ENCODE results near the gene CENPM. TPM values are rescaled to one million over a fixed set of nuclear protein-coding genes. Genes with fewer than 3 reads are reported as not detected.

The CENPM gene
- total and polyA plus RNA-seq, 9 of the 15 experiments (the other 6 are each of a cell fraction or from before 2014, with no cell fraction given): 11.3 to 67.7 (median 32.3) TPM

DNA sequence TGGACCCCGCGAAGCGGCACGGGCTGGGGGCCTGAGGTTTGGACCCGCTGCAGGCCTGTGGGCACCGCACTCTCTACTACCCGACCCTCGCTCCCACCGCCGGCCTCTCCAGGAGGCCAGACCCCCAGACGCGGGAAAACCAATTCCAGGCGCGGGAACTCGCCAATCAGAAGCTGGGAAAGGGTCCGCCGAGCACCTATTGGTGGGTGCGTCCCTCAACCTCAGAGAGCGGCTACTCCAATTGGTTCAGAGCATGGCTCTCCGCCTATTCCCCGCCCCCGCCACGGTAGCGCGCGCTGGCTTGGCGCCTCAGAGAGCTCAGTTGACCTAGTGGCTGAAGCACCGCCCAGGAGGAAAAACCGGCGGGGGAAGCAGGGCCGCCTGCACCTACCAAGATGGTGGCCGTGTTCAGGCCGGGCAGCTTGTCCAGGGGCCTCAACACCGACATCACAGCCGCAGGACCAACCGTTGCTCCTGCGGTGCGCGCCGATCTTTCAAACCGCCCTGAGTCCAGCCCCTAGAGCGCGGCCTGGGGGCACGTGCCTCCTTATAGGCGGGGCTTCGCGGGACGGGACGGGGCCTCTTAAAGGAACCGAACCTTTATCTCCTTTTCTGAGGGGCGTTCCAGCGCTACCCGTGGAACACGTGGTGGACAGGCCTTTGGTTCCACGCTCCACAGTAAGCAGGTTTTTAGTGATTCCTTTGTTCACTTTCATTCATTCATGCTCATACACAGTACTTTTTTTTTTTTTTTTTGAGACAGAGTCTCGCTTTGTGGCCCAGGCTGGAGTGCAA lies at the start of gene CENPM (continued):
- no peak for TF ChIP-seq POLR2B (IDR thresholded peaks at IDR 0.05; ENCODE audit: low read depth, partially characterized antibody)
- TF ChIP-seq, protein P1, sequence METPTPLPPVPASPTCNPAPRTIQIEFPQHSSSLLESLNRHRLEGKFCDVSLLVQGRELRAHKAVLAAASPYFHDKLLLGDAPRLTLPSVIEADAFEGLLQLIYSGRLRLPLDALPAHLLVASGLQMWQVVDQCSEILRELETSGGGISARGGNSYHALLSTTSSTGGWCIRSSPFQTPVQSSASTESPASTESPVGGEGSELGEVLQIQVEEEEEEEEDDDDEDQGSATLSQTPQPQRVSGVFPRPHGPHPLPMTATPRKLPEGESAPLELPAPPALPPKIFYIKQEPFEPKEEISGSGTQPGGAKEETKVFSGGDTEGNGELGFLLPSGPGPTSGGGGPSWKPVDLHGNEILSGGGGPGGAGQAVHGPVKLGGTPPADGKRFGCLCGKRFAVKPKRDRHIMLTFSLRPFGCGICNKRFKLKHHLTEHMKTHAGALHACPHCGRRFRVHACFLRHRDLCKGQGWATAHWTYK (CRISPR knock-in tag; IDR thresholded peaks at IDR 0.05): peak; percentile 22; the same call in 1 of the 2 replicates
- TF ChIP-seq, protein P2, sequence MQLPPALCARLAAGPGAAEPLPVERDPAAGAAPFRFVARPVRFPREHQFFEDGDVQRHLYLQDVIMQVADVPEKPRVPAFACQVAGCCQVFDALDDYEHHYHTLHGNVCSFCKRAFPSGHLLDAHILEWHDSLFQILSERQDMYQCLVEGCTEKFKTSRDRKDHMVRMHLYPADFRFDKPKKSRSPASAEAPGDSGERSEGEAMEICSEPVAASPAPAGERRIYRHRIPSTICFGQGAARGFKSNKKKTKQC (CRISPR knock-in tag; IDR thresholded peaks at IDR 0.05): peak; percentile 29; the same call in 1 of the 2 replicates
- peak; percentile 68 for TF ChIP-seq SP2 (IDR thresholded peaks at IDR 0.05; ENCODE audit: extremely low read depth, low read depth, low read length, poor library complexity, severe bottlenecking)
- TF ChIP-seq ETV1 (tag; conservative IDR thresholded peaks at IDR 0.05; ENCODE audit: low read depth): no peak
- 0 out of 2 replicates have a peak, but pooled peaks have one; percentile 15 for TF ChIP-seq SMAD4 (CRISPR knock-in tag; conservative IDR thresholded peaks at IDR 0.05)
- peak; percentile 89 for TF ChIP-seq RBFOX2 (IDR thresholded peaks at IDR 0.05; ENCODE audit: low read depth, low read length)
- TF ChIP-seq ZNF3 (CRISPR knock-in tag; IDR thresholded peaks at IDR 0.05): no peak
- TF ChIP-seq BRD4 (IDR thresholded peaks at IDR 0.05): no peak
- TF ChIP-seq POLR2A (conservative IDR thresholded peaks at IDR 0.05): peak; percentile 78
- TF ChIP-seq RCOR1 (IDR thresholded peaks at IDR 0.05; ENCODE audit: borderline replicate concordance in 1 of 2, low read depth in 2 of 2, low read length in 2 of 2): no peak
- peak; percentile 50; the same call in 1 of the 2 replicates for TF ChIP-seq ATF7 (IDR thresholded peaks at IDR 0.05)
- TF ChIP-seq ZNF668 (CRISPR knock-in tag; IDR thresholded peaks at IDR 0.05): no peak
- TF ChIP-seq TAF9B (IDR thresholded peaks at IDR 0.05; ENCODE audit: partially characterized antibody): peak; percentile 40
- TF ChIP-seq, protein P3, sequence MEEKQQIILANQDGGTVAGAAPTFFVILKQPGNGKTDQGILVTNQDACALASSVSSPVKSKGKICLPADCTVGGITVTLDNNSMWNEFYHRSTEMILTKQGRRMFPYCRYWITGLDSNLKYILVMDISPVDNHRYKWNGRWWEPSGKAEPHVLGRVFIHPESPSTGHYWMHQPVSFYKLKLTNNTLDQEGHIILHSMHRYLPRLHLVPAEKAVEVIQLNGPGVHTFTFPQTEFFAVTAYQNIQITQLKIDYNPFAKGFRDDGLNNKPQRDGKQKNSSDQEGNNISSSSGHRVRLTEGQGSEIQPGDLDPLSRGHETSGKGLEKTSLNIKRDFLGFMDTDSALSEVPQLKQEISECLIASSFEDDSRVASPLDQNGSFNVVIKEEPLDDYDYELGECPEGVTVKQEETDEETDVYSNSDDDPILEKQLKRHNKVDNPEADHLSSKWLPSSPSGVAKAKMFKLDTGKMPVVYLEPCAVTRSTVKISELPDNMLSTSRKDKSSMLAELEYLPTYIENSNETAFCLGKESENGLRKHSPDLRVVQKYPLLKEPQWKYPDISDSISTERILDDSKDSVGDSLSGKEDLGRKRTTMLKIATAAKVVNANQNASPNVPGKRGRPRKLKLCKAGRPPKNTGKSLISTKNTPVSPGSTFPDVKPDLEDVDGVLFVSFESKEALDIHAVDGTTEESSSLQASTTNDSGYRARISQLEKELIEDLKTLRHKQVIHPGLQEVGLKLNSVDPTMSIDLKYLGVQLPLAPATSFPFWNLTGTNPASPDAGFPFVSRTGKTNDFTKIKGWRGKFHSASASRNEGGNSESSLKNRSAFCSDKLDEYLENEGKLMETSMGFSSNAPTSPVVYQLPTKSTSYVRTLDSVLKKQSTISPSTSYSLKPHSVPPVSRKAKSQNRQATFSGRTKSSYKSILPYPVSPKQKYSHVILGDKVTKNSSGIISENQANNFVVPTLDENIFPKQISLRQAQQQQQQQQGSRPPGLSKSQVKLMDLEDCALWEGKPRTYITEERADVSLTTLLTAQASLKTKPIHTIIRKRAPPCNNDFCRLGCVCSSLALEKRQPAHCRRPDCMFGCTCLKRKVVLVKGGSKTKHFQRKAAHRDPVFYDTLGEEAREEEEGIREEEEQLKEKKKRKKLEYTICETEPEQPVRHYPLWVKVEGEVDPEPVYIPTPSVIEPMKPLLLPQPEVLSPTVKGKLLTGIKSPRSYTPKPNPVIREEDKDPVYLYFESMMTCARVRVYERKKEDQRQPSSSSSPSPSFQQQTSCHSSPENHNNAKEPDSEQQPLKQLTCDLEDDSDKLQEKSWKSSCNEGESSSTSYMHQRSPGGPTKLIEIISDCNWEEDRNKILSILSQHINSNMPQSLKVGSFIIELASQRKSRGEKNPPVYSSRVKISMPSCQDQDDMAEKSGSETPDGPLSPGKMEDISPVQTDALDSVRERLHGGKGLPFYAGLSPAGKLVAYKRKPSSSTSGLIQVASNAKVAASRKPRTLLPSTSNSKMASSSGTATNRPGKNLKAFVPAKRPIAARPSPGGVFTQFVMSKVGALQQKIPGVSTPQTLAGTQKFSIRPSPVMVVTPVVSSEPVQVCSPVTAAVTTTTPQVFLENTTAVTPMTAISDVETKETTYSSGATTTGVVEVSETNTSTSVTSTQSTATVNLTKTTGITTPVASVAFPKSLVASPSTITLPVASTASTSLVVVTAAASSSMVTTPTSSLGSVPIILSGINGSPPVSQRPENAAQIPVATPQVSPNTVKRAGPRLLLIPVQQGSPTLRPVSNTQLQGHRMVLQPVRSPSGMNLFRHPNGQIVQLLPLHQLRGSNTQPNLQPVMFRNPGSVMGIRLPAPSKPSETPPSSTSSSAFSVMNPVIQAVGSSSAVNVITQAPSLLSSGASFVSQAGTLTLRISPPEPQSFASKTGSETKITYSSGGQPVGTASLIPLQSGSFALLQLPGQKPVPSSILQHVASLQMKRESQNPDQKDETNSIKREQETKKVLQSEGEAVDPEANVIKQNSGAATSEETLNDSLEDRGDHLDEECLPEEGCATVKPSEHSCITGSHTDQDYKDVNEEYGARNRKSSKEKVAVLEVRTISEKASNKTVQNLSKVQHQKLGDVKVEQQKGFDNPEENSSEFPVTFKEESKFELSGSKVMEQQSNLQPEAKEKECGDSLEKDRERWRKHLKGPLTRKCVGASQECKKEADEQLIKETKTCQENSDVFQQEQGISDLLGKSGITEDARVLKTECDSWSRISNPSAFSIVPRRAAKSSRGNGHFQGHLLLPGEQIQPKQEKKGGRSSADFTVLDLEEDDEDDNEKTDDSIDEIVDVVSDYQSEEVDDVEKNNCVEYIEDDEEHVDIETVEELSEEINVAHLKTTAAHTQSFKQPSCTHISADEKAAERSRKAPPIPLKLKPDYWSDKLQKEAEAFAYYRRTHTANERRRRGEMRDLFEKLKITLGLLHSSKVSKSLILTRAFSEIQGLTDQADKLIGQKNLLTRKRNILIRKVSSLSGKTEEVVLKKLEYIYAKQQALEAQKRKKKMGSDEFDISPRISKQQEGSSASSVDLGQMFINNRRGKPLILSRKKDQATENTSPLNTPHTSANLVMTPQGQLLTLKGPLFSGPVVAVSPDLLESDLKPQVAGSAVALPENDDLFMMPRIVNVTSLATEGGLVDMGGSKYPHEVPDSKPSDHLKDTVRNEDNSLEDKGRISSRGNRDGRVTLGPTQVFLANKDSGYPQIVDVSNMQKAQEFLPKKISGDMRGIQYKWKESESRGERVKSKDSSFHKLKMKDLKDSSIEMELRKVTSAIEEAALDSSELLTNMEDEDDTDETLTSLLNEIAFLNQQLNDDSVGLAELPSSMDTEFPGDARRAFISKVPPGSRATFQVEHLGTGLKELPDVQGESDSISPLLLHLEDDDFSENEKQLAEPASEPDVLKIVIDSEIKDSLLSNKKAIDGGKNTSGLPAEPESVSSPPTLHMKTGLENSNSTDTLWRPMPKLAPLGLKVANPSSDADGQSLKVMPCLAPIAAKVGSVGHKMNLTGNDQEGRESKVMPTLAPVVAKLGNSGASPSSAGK (IDR thresholded peaks at IDR 0.05): peak; percentile 87

All from K562 (cell line).